Liver (tissue), 9 donors: Measurements from ENCODE around the gene AGPAT2. TPM values are rescaled to one million over a fixed set of nuclear protein-coding genes. Genes with fewer than 3 reads are reported as not detected.

ENCODE experiments used
- DNase-seq: peaks from one replicate; pipeline ENCODE4 v3.0.0-alpha.2; 2017; ENCODE audit warnings: low spot score
- H3K27ac ChIP-seq, 2 donors: one replicate each; pipeline ENCODE4 v1.7.0; 2013; ENCODE audit warnings: inconsistent platforms in 2 of 2, low read length in 2 of 2, control low read depth in 1 of 2, low read depth in 1 of 2, mild to moderate bottlenecking in 1 of 2
- H3K27me3 ChIP-seq, 4 donors: one replicate each; pipeline versions ENCODE4 v1.6.1 to v1.7.0; 2013; ENCODE audit warnings: low read length in 3 of 4, inconsistent platforms in 1 of 4, mild to moderate bottlenecking in 1 of 4, moderate library complexity in 1 of 4; ENCODE audit not compliant: control insufficient read depth in 4 of 4, insufficient read depth in 4 of 4
- H3K36me3 ChIP-seq, 4 donors: one replicate each; pipeline versions ENCODE4 v1.6.1 to v1.7.0; 2013; ENCODE audit warnings: low read length in 3 of 4, mild to moderate bottlenecking in 3 of 4, low read depth in 1 of 4, moderate library complexity in 1 of 4; ENCODE audit not compliant: control insufficient read depth in 4 of 4, insufficient read depth in 3 of 4
- H3K4me1 ChIP-seq, 4 donors: one replicate each; pipeline versions ENCODE4 v1.6.1 to v1.7.0; 2013; ENCODE audit warnings: low read length in 3 of 4, mild to moderate bottlenecking in 3 of 4, moderate library complexity in 1 of 4; ENCODE audit not compliant: control insufficient read depth in 4 of 4, insufficient read depth in 4 of 4
- H3K4me3 ChIP-seq, 3 donors: one replicate each; pipeline versions ENCODE4 v1.6.1 to v1.7.0; 2013; ENCODE audit warnings: low read length in 3 of 3, control low read depth in 1 of 3, low read depth in 1 of 3, mild to moderate bottlenecking in 1 of 3
- H3K9ac ChIP-seq, 2 donors: one replicate each; pipeline ENCODE4 v1.7.0; 2013; ENCODE audit warnings: low read length in 2 of 2, mild to moderate bottlenecking in 2 of 2, moderate library complexity in 2 of 2, control low read depth in 1 of 2, low read depth in 1 of 2
- H3K9me3 ChIP-seq, 4 donors: one replicate each; pipeline versions ENCODE4 v1.6.1 to v1.7.0; 2013; ENCODE audit warnings: low read length in 3 of 4; ENCODE audit not compliant: control insufficient read depth in 4 of 4
- EGR1 ChIP-seq, 2 donors: IDR thresholded peaks; 2 replicates each; pipeline ENCODE4 v1.6.1; 2016 to 2018; ENCODE audit warnings: antibody characterized with exemption in 2 of 2, low read depth in 2 of 2
- FOXA1 ChIP-seq: IDR thresholded peaks from 2 replicates; pipeline ENCODE4 v1.6.1; 2016; ENCODE audit warnings: antibody characterized with exemption
- FOXA2 ChIP-seq: IDR thresholded peaks from 2 replicates; pipeline ENCODE4 v1.6.1; 2016; ENCODE audit warnings: antibody characterized with exemption
- GABPA ChIP-seq, 2 donors: IDR thresholded peaks in 1 of 2; conservative IDR thresholded peaks in 1 of 2; 2 replicates each; pipeline ENCODE4 v1.6.1; 2016; ENCODE audit warnings: antibody characterized with exemption in 2 of 2, mild to moderate bottlenecking in 1 of 2, moderate library complexity in 1 of 2
- HNF4A ChIP-seq, 2 donors: conservative IDR thresholded peaks; 2 replicates each; pipeline ENCODE4 v1.6.1; 2016; ENCODE audit warnings: antibody characterized with exemption in 2 of 2, mild to moderate bottlenecking in 2 of 2
- HNF4G ChIP-seq: IDR thresholded peaks from 2 replicates; pipeline ENCODE4 v1.6.1; 2016; ENCODE audit warnings: antibody characterized with exemption
- JUND ChIP-seq, 2 donors: IDR thresholded peaks; 2 replicates each; pipeline ENCODE4 v1.6.1; 2016; ENCODE audit warnings: antibody characterized with exemption in 2 of 2
- MAX ChIP-seq: IDR thresholded peaks from 2 replicates; pipeline ENCODE4 v1.6.1; 2016; ENCODE audit warnings: antibody characterized with exemption
- NR2F2 ChIP-seq: IDR thresholded peaks from 2 replicates; pipeline ENCODE4 v1.6.1; 2016; ENCODE audit warnings: antibody characterized with exemption
- RAD21 ChIP-seq, 2 donors: IDR thresholded peaks; 2 replicates each; pipeline ENCODE4 v1.6.1; 2016; ENCODE audit warnings: antibody characterized with exemption in 2 of 2, mild to moderate bottlenecking in 2 of 2
- RXRA ChIP-seq, 2 donors: IDR thresholded peaks; 2 replicates each; pipeline ENCODE4 v1.6.1; 2017 to 2018; ENCODE audit warnings: antibody characterized with exemption in 2 of 2, mild to moderate bottlenecking in 1 of 2
- SP1 ChIP-seq: IDR thresholded peaks from 2 replicates; pipeline ENCODE4 v1.6.1; 2018; ENCODE audit warnings: antibody characterized with exemption, mild to moderate bottlenecking
- TAF1 ChIP-seq: conservative IDR thresholded peaks from 2 replicates; pipeline ENCODE4 v1.6.1; 2016; ENCODE audit warnings: antibody characterized with exemption, mild to moderate bottlenecking
- YY1 ChIP-seq: IDR thresholded peaks from 2 replicates; pipeline ENCODE4 v1.6.1; 2016; ENCODE audit warnings: antibody characterized with exemption, mild to moderate bottlenecking
- ZBTB33 ChIP-seq: IDR thresholded peaks from 2 replicates; pipeline ENCODE4 v1.6.1; 2016; ENCODE audit warnings: antibody characterized with exemption
- WGBS: extraction: QIAGEN DNeasy Blood & Tissue Kit; methylation state at CpG from one replicate; pipeline ENCODE4 v1.1.7; 2013; 5-methylcytosine and 5-hydroxymethylcytosine counted together
- polyA plus RNA-seq, 2 donors: library from polyadenylated mRNA; stranded (reverse) in 1 of 2; unstranded in 1 of 2; fragments of 200-250 nt in 1 of 2; fragments of >200 nt in 1 of 2; fragmentation: Nextera tagmentation in 1 of 2; extraction: Ambion mirVana in 1 of 2; gene quantifications; one replicate each; pipeline versions ENCODE4 v1.2.1 to v1.2.3, GENCODE V29; 2013 to 2015
- total RNA-seq, 2 donors: library from RNA; depleted of rRNA; stranded (reverse); fragments of >200 nt; gene quantifications; one replicate each; pipeline ENCODE4 v1.2.3, GENCODE V29; 2014
- TF ChIP-seq, protein P1 (sequence below): IDR thresholded peaks from 2 replicates; pipeline ENCODE4 v1.6.1; 2016; ENCODE audit warnings: antibody characterized with exemption
- TF ChIP-seq, protein P2 (sequence below): fragments of 150-350 bp; IDR thresholded peaks from 2 replicates; pipeline ENCODE4 v1.5.1; 2017; ENCODE audit warnings: improper control_type of control experiment, low read depth, low read length; ENCODE audit not compliant: missing input control
- TF ChIP-seq, protein P3 (sequence below): IDR thresholded peaks from 2 replicates; pipeline ENCODE4 v1.6.1; 2016; ENCODE audit warnings: antibody characterized with exemption, mild to moderate bottlenecking
- donor health status: healthy.
- donor health status: healthy.
- donor health status: healthy.
- donor health status: healthy.
- donor health status: healthy.

The AGPAT2 gene
- total and polyA plus RNA-seq, 4 donors, result 75.1 to 222 (median 212) TPM

DNA sequence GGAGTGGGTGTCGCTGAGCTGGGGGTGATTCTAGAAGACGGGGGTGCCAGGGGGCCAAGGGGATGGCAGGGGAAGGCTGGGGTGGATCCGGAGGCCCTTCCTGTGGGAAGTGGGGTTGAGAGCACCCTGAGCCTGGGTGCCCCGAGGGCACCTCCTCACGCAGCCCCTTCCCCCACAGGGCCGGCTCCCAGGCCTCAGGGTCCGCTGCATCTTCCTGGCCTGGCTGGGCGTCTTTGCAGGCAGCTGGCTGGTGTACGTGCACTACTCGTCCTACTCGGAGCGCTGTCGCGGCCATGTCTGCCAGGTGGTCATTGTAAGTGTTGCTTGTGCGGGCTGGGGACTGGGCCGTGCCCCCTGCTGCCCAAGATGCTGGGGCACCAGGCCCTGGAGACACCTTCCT is 30.1 kb upstream of the AGPAT2 start:
- H3K9ac ChIP-seq, result no peak overlapping the region
- H3K9me3 ChIP-seq, result no peaks in the 10 kb centered on the region
- 85% methylated on average over 16 of the region's 16 CpGs for WGBS
- no peak for DNase-seq
- H3K27ac ChIP-seq, result no peak overlapping the region
- H3K4me3 ChIP-seq, result no peak overlapping the region
- TF ChIP-seq SP1, result no peak
- TF ChIP-seq, protein P1, sequence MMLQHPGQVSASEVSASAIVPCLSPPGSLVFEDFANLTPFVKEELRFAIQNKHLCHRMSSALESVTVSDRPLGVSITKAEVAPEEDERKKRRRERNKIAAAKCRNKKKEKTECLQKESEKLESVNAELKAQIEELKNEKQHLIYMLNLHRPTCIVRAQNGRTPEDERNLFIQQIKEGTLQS, result no peak
- TF ChIP-seq, protein P2, sequence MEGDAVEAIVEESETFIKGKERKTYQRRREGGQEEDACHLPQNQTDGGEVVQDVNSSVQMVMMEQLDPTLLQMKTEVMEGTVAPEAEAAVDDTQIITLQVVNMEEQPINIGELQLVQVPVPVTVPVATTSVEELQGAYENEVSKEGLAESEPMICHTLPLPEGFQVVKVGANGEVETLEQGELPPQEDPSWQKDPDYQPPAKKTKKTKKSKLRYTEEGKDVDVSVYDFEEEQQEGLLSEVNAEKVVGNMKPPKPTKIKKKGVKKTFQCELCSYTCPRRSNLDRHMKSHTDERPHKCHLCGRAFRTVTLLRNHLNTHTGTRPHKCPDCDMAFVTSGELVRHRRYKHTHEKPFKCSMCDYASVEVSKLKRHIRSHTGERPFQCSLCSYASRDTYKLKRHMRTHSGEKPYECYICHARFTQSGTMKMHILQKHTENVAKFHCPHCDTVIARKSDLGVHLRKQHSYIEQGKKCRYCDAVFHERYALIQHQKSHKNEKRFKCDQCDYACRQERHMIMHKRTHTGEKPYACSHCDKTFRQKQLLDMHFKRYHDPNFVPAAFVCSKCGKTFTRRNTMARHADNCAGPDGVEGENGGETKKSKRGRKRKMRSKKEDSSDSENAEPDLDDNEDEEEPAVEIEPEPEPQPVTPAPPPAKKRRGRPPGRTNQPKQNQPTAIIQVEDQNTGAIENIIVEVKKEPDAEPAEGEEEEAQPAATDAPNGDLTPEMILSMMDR, result no peak
- TF ChIP-seq HNF4A (conservative IDR thresholded peaks at IDR 0.05), result no peak
- no peak for TF ChIP-seq JUND (IDR thresholded peaks at IDR 0.05)
- no peak for TF ChIP-seq FOXA1
- no peak for TF ChIP-seq NR2F2
- TF ChIP-seq HNF4G, result no peak
- TF ChIP-seq RAD21 (IDR thresholded peaks at IDR 0.05), result no peak
- TF ChIP-seq ZBTB33, result no peak
- TF ChIP-seq MAX, result no peak
- TF ChIP-seq GABPA (IDR thresholded peaks at IDR 0.05 in 1 of 2, conservative IDR thresholded peaks at IDR 0.05 in 1 of 2), result no peak
- no peak for TF ChIP-seq TAF1
- no peak for TF ChIP-seq RXRA (IDR thresholded peaks at IDR 0.05)
- TF ChIP-seq, protein P3, sequence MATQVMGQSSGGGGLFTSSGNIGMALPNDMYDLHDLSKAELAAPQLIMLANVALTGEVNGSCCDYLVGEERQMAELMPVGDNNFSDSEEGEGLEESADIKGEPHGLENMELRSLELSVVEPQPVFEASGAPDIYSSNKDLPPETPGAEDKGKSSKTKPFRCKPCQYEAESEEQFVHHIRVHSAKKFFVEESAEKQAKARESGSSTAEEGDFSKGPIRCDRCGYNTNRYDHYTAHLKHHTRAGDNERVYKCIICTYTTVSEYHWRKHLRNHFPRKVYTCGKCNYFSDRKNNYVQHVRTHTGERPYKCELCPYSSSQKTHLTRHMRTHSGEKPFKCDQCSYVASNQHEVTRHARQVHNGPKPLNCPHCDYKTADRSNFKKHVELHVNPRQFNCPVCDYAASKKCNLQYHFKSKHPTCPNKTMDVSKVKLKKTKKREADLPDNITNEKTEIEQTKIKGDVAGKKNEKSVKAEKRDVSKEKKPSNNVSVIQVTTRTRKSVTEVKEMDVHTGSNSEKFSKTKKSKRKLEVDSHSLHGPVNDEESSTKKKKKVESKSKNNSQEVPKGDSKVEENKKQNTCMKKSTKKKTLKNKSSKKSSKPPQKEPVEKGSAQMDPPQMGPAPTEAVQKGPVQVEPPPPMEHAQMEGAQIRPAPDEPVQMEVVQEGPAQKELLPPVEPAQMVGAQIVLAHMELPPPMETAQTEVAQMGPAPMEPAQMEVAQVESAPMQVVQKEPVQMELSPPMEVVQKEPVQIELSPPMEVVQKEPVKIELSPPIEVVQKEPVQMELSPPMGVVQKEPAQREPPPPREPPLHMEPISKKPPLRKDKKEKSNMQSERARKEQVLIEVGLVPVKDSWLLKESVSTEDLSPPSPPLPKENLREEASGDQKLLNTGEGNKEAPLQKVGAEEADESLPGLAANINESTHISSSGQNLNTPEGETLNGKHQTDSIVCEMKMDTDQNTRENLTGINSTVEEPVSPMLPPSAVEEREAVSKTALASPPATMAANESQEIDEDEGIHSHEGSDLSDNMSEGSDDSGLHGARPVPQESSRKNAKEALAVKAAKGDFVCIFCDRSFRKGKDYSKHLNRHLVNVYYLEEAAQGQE, result no peak
- TF ChIP-seq FOXA2, result no peak
- TF ChIP-seq EGR1 (IDR thresholded peaks at IDR 0.05; ENCODE audit: low read depth in 2 of 2), result no peak
- TF ChIP-seq YY1, result no peak
- no peaks in the 10 kb centered on the region for H3K27me3 ChIP-seq
- H3K36me3 ChIP-seq, result peaks cover 0 to 3% (median 0%) of the 10 kb centered on the region in 4 donors
- peaks cover 4 to 28% (median 12%) of the 10 kb centered on the region in 4 donors for H3K4me1 ChIP-seq
